Renal cortical epithelial cell (primary cell): ENCODE measurements around the gene CFAP77. TPM values are rescaled to one million over a fixed set of nuclear protein-coding genes. Genes with fewer than 3 reads are reported as not detected.

Experiments
- DNase-seq: peaks from one replicate; pipeline ENCODE4 v3.0.0-alpha.2; 2011; ENCODE audit warnings: low read depth
- total RNA-seq: library from RNA; depleted of rRNA; stranded (reverse); fragments of >200 nt; gene quantifications from 2 replicates; pipeline ENCODE4 v1.2.3, GENCODE V29; 2014

The CFAP77 gene
- total RNA-seq, 1 donor from 2014 or later = 0.10 TPM

GRCh38 chr9:132582276-132582785 is 172.3 kb downstream of the CFAP77 start, which contains the start of gene BARHL1:
Gene BARHL1 (plus strand): TSS chr9:132582606. CDS start chr9:132582798, 192 bp downstream.
- no peak for DNase-seq

DNA sequence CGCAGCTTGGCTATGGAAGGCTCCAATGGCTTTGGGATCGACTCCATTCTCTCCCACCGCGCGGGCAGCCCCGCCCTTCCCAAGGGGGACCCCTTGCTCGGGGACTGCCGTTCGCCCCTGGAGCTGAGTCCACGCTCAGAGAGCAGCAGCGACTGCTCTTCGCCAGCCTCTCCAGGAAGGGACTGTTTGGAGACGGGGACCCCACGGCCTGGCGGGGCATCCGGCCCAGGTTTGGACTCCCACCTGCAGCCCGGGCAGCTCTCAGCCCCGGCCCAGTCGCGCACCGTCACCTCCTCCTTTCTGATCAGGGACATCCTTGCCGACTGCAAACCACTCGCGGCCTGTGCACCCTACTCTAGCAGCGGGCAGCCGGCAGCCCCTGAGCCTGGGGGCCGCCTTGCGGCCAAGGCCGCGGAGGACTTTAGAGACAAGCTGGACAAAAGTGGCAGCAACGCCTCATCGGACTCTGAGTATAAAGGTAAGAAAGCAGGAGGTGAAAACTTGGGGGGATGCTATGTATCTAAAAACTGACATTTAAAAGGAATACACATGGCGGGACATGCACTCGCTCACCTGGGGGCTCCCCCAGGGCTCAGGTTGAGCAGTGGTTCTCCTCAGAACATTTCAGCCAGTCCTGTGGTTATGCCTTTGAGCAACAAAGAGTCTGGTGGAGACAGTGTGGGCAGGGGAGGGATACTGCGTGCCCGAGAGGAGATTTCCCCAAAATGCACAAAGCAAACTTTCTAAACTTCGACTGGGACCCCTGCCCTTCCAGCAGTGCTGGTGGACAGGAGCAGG is 173.0 kb downstream of the CFAP77 start:
- DNase-seq = no peak

- DNase-seq = no peak
Observed at GRCh38 chr9:132583584-132584304, 173.7 kb downstream of the CFAP77 start.

DNA sequence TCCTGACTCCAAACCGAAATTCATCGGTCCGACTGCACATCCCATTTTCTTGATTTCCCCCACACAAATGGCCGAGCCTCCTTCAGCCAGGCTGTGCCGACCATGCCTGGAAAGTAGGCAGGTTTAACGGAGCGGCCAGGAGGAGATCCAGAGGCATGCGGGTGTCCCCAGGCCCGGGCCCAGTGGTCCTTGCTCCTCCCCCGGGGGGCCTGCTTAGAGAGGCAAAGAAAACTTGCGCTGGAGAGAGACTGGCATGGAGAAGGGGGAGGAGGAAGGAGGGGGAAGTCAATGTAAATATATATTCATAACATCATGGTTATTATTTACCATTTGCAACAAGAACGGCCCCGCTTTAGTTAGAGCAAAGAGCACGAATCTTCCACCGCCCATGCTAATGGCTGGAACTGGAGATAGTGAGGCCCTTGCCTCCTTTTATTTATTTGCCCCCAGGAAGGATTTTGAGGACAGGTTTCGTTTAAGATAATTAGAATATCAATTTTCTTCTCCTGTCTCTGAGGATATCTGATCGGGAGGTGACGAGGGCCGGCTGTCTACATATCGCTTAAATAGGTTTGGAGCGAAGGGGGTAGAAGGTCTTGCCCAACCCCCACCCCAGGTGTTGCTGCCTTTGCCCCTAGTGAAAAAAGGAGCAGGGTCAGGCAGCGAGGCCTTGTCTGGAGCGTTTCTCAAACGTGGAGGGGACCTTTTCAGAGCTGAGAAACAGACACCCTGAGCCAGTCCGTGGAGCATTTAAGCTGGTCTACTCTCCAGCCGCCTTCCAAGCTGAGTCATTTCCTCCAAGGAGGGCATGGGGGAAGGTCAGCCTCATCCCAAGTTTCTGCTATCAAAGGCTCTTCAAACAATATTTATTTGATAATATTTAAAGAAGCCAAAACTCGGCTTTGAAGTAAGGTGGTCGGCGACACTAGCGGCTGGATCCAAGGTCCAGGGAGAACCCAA is 174.9 kb downstream of the CFAP77 start:
- no peak for DNase-seq

GRCh38 chr9:132585954-132586829 is 176.2 kb downstream of the CFAP77 start:
- DNase-seq = no peak

GRCh38 chr9:132586830-132587591 is 177.0 kb downstream of the CFAP77 start:
- no peak for DNase-seq

DNA sequence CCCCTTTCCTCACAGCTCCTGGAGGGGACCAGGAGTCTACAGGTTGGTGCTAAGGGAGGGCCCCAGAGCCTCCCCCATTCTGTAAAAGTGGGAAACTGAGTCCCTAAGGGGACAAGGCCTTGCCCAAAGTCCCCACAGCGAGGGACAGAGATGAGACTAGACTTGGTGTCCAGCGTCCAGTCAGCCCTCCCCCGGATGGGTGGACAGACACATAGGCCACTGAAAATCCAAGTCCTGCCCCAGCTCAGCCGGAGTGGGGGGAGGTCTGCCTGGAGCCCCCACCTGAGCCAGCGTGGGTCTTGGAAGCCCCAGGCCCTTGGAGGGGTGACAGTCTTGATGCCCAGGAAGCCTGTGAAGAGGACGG is 177.6 kb downstream of the CFAP77 start:
- DNase-seq = no peak

DNA sequence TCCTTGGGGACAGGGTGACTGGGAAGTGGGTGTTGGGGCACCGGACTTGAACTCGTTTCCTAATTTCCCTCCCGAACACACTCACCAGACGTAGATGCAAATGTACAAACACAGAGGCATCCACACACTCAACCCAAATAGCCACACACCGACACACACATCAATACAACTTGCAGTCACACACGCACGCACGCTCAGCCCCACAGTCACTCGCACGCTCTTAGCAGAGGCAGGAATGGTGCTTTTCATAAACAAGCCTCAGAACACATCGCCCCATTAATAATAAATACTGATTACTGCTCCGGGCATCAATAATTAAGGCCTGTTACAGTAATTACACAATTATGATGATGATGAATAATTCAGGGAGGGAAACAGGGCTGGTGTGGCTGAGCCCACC is 178.1 kb downstream of the CFAP77 start:
- DNase-seq = no peak

- no peak for DNase-seq
Observed at GRCh38 chr9:132588501-132589147, 178.6 kb downstream of the CFAP77 start.

DNA sequence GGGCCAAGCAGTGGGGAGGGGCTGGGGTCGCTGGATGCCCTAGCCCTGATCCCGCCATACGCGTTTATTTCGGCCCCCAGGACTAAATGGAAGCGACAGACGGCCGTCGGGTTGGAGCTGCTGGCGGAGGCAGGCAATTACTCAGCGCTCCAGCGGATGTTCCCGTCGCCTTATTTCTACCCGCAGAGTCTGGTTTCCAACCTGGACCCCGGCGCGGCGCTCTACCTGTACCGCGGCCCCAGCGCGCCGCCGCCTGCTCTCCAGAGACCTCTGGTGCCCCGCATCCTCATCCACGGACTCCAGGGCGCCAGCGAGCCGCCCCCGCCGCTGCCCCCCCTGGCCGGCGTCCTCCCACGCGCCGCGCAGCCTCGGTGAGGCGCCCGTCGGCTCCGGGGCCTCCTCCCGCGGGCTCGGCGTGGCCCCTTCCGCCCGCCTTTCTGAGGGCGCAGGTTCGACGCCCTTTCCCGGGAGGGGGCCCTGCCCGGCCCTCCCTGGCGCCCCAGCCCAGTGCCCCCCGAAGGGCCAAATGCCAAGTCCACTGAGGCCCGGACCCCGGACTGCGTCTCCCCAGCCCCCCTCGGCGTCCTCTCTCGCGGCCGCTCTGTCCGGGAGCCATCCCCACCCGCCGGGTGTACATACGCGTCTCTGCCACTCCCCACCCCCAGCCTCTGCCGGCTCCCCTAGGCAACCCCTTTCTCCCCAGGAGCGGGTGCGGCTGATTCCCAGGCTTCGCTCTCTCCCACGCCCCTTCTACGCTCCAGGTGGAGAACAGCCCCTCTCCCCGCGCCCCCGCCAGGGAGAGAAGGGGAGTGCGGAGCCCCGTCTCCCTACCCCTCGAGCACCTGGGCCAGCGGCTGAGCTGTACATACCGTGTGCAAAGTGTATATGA is 179.4 kb downstream of the CFAP77 start:
- DNase-seq = no peak

DNA sequence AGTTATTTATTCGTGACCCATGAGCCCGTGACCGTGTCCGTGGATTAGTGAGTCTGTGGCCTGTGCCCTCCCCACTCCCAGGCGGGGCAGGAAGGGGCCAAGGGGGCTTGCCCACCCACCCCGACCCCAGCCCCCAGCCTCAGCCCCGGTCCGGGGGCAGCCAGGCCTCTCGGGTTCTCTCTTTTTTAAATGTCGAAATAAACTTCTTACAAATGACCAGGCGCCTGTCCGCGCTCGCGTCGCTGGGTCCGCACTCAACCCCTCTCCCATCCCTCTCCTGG is 180.0 kb downstream of the CFAP77 start:
- no peak for DNase-seq

DNA sequence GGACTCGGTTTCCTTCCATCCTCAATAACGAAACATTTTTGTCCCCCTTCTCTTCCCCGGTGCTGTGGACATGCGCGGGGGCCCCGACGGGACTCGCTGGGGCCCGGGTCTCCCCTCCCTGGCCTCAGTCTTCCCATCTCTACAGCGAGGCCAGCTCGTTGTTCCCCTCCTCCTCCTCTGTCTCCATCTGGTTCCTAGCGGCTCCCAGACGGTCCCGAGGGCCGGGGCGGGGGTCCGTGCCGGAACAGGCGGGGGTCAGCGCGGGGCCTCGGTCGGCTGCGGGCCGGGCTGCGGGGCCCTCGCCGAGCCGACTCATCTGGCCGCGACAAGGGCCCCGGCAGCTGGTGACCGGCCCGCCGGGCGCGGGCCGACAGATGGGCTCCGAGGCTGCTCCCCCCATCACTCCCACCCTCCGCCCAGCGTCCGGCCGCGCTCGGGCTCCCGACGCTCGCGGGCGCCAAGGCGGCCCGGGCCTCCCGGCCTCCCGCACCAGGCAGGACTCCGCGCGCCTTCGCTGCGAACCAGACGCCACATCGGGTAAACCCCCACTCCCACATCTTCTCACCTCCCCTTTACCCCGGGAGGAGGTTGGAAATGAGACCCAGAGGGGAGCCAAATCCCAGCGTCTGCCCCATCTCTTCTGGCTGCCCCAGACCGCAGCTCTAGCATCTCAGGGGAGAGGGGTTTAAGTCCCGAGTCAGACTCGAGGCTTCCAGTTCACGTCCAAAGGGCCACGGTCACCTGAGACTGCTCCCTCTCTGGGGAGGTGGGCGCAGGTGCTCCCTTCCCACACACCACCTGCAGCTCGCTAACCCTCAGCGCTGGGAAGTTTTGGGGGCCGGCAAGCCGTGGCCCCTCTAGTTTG is 180.5 kb downstream of the CFAP77 start:
- DNase-seq = no peak

GRCh38 chr9:132591244-132591643 is 181.2 kb downstream of the CFAP77 start:
- DNase-seq = no peak

DNA sequence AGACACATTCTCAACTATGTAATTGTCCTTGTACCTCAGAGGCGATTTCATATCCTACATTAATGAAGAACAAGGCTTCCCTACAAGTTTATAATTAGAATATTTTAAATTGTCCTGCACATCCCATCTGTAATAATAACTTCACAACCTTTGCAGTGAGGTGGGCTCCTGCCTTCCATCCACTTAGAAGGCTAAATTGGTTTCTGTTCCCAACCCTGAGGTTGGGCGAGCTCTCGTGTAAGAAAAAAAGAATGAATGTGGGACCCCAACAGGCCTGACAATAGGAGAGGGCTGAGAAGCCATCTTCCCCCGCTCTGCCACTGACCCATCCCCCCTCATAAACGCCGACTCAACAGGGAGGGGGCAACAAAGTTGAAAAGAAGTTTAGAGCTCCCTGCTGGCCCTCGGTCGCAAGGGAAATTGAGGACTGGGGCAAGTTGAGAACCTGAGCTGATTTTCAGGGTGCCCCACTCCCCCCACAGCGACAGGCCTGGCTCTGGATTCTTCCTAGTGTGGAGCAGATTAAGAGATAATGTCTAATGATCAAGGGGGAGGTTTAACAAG is 181.8 kb downstream of the CFAP77 start:
- DNase-seq = no peak

- no peak for DNase-seq
Observed at GRCh38 chr9:132592451-132592850, 182.4 kb downstream of the CFAP77 start.

- DNase-seq = no peak
Observed at GRCh38 chr9:132594412-132594811, 184.4 kb downstream of the CFAP77 start.

DNA sequence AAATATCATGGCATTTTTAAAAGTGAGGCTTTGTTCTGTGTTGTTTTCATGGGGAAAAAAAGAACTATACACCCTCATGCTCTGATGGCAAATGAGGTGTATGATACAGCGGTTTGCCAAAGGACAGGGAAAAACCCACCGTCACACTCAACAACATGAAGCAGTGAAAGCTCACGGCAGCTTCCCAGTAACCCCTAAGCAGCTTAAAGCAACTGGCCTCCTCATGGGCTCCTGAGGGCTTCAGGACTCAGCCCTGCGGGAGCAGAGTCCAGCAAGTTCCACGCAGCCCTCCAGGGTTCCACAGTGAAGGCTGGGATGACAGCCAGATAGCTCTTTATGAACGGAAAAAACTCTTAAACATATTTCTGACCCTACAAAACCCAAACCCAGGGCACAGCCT is 185.3 kb downstream of the CFAP77 start:
- no peak for DNase-seq
